ENCODE results near the gene CDH22. TPM values are rescaled to one million over a fixed set of nuclear protein-coding genes. Genes with fewer than 3 reads are reported as not detected.

Gene CDH22
- total RNA-seq, 1 donor from 2014 or later = 0.13 TPM

DNA sequence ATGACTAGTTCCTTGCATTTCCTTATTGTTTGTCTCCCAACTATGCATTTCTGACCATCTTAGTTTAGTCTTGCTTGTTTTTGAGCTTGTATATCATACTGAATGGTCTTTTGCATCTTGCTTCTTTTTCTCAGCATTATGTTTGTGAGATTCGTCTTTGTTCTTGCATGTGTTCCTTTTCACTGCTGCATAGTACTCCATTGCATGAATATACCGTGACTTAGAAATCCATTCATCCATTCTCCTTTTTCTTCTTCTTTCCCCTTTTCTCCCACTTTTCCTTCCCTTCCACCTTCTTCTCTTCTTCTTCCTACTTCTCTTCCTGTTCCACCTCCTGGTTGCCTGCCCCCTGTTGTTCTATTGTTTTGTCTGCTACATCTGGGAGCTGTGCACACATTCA is 42.8 kb downstream of the CDH22 start:
- TF ChIP-seq EZH2phosphoT487 (IDR thresholded peaks at IDR 0.05) (no peak), EZH2 (IDR thresholded peaks at IDR 0.05) (no peak)
- TF ChIP-seq, protein P1, sequence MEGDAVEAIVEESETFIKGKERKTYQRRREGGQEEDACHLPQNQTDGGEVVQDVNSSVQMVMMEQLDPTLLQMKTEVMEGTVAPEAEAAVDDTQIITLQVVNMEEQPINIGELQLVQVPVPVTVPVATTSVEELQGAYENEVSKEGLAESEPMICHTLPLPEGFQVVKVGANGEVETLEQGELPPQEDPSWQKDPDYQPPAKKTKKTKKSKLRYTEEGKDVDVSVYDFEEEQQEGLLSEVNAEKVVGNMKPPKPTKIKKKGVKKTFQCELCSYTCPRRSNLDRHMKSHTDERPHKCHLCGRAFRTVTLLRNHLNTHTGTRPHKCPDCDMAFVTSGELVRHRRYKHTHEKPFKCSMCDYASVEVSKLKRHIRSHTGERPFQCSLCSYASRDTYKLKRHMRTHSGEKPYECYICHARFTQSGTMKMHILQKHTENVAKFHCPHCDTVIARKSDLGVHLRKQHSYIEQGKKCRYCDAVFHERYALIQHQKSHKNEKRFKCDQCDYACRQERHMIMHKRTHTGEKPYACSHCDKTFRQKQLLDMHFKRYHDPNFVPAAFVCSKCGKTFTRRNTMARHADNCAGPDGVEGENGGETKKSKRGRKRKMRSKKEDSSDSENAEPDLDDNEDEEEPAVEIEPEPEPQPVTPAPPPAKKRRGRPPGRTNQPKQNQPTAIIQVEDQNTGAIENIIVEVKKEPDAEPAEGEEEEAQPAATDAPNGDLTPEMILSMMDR (IDR thresholded peaks at IDR 0.05) = no peak

DNA sequence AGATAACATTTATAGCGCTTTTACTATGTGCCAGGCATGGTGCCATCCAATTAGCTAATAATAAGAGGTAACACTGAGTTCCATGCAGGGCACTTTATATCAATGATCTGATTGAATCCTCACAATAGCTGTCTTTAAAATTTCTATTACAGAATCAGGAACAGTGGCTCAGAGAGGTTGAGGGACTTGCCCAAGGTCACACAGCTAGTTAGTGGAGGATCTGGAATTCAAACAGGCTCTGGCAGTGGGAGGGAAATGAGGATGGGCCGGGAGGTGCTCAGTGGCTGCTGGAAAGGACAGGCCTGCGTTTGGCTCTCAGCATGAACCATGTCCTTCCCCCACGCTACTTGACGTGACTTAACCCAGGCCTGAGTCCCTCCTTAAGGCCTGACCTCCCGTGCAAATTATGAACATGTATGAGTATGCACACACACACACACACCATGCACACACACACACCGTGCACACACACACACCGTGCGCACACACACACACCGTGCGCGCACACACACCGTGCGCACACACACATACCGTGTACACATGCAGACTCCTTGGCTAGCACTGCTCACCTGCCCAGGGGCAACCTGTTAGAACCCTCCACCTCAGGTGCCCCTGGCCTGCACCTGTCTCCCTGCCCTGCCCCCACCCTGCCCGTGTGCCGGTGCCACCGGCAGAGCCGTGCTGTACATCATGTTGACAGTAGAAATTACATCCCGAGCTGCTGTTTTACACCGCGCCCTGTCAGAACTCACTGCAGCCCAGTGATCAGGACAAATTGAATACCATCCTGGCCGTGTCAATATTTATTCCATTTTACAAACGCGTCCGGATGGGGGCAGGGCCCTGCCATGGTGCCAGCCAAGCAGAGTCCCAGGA is 43.7 kb downstream of the CDH22 start:
- Mint-ChIP-seq H3K9me3 (no peaks in the 10 kb centered on the region), H3K36me3 (no peaks in the 10 kb centered on the region), H3K27ac (no peak overlapping the region), H3K4me3 (no peak overlapping the region), H3K4me1 (peaks cover 20% of the 10 kb centered on the region), H3K27me3 (ENCODE audit: insufficient read depth, low read depth) (peaks cover 22% of the 10 kb centered on the region)
- H3K9ac ChIP-seq = no peak overlapping the region
- H3K27me3 ChIP-seq = peaks cover 12% of the 10 kb centered on the region
- no peak overlapping the region for H3K4me2 ChIP-seq
- no peaks in the 10 kb centered on the region for H3K9me3 ChIP-seq (ENCODE audit: low read depth)
- no peak for DNase-seq (ENCODE audit: low spot score)
- TF ChIP-seq EZH2 (IDR thresholded peaks at IDR 0.05) = no peak
- TF ChIP-seq EZH2phosphoT487 (IDR thresholded peaks at IDR 0.05) = no peak
- TF ChIP-seq, protein P1 (IDR thresholded peaks at IDR 0.05) = no peak
- H4K20me1 ChIP-seq (ENCODE audit: low read depth) = peaks cover 7% of the 10 kb centered on the region
- no peak overlapping the region for H3K4me3 ChIP-seq
- H3K79me2 ChIP-seq (ENCODE audit: low read depth) = no peaks in the 10 kb centered on the region
- H3K27ac ChIP-seq = no peak overlapping the region
- no peak overlapping the region for H2AFZ ChIP-seq (replicated peaks)
- H3K4me1 ChIP-seq = peaks cover 9% of the 10 kb centered on the region
- peaks cover 8% of the 10 kb centered on the region for H3F3A ChIP-seq (ENCODE audit: low read depth)
- H3K36me3 ChIP-seq = no peaks in the 10 kb centered on the region

More for the DNA sequence above, 42.8 kb downstream of the CDH22 start:
- no peak overlapping the region for H3K4me3 Mint-ChIP-seq
- Histone ChIP-seq H3F3A (ENCODE audit: low read depth) (peaks cover 11% of the 10 kb centered on the region), H3K4me3 (no peak overlapping the region), H3K9ac (no peak overlapping the region), H3K4me1 (peaks cover 10% of the 10 kb centered on the region), H4K20me1 (ENCODE audit: low read depth) (peaks cover 7% of the 10 kb centered on the region), H3K27ac (no peak overlapping the region), H3K4me2 (no peak overlapping the region), H2AFZ (replicated peaks) (no peak overlapping the region), H3K9me3 (ENCODE audit: low read depth) (no peaks in the 10 kb centered on the region), H3K79me2 (ENCODE audit: low read depth) (no peaks in the 10 kb centered on the region), H3K36me3 (no peaks in the 10 kb centered on the region), H3K27me3 (peaks cover 4% of the 10 kb centered on the region)
- no peak overlapping the region for H3K27ac Mint-ChIP-seq
- DNase-seq (ENCODE audit: low spot score) = no peak
- no peaks in the 10 kb centered on the region for H3K9me3 Mint-ChIP-seq
- no peaks in the 10 kb centered on the region for H3K36me3 Mint-ChIP-seq
- H3K4me1 Mint-ChIP-seq = peaks cover 20% of the 10 kb centered on the region
- H3K27me3 Mint-ChIP-seq (ENCODE audit: insufficient read depth, low read depth) = peaks cover 18% of the 10 kb centered on the region

DNA sequence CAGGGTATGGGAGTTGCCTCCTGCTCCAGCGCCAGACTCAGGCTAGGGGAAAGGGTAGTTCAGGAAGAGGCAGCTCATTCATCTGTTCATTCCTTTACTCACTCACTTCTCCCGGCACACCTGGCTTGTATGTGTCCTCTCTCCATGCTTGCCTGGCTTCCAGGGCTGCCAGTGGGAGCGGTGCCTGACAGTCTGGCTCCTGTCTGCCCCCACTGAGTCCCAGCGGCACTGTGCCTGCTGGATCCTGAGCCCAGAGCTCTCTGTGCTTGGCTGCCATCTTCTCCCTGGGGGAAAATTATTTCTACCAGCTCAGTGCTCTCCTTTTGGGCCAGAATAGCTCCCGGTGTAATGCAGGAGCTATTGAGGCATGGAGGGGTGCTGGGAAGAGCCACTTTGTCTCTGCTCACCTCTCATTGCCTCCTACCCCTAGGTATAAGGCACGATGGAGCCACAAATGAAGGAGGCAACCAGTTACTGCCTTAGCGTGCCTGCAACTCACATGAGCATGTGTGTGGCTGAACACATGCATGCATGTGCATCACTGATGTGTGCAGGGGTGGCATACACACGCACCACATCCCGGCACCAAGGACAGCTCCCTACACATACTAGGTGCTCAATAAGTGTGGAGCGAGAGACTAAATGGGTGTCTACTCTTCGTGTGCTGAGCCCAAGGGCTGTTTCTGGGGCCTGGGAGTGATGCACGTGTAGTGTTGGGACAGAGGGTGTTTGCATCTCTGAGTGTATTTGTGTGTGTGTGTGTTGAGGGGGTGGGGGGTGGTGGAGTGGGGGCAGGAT is 46.6 kb downstream of the CDH22 start:
- no peak for DNase-seq (ENCODE audit: low spot score)
- Histone ChIP-seq H3K79me2 (ENCODE audit: low read depth) (no peaks in the 10 kb centered on the region), H3K27me3 (peaks cover 32% of the 10 kb centered on the region), H2AFZ (replicated peaks) (no peak overlapping the region), H4K20me1 (ENCODE audit: low read depth) (no peaks in the 10 kb centered on the region), H3K4me3 (no peak overlapping the region), H3K4me1 (no peaks in the 10 kb centered on the region), H3F3A (ENCODE audit: low read depth) (no peaks in the 10 kb centered on the region), H3K9ac (no peak overlapping the region), H3K36me3 (no peaks in the 10 kb centered on the region), H3K27ac (no peak overlapping the region), H3K4me2 (no peak overlapping the region), H3K9me3 (ENCODE audit: low read depth) (no peaks in the 10 kb centered on the region)
- Mint-ChIP-seq H3K4me1 (peaks cover 3% of the 10 kb centered on the region), H3K9me3 (no peaks in the 10 kb centered on the region), H3K4me3 (no peak overlapping the region), H3K27me3 (ENCODE audit: insufficient read depth, low read depth) (peaks cover 17% of the 10 kb centered on the region), H3K27ac (no peak overlapping the region), H3K36me3 (no peaks in the 10 kb centered on the region)
- TF ChIP-seq, protein P1 (IDR thresholded peaks at IDR 0.05) = no peak
- TF ChIP-seq EZH2phosphoT487 (IDR thresholded peaks at IDR 0.05) (no peak), EZH2 (IDR thresholded peaks at IDR 0.05) (no peak)
